Ovary (tissue), 9 donors: ENCODE data around the gene ABCF1. TPM values are rescaled to one million over a fixed set of nuclear protein-coding genes. Genes with fewer than 3 reads are reported as not detected.

ENCODE experiments used
- DNase-seq, 5 donors: peaks; one replicate each; pipeline ENCODE4 v3.0.0-alpha.2; 2019 to 2020
- H3K27ac ChIP-seq, 2 donors: fragments of 200-600 bp; one replicate each; pipeline versions ENCODE4 v1.5.1 to v1.8.0; 2019 to 2022
- H3K27me3 ChIP-seq: fragments of 200-600 bp; one replicate; pipeline ENCODE4 v1.8.0; 2022
- H3K36me3 ChIP-seq: fragments of 200-600 bp; sonication (generic); one replicate; pipeline ENCODE4 v1.5.1; 2019
- H3K4me1 ChIP-seq: one replicate; pipeline ENCODE4 v1.8.1; 2013; ENCODE audit warnings: mild to moderate bottlenecking, moderate library complexity; ENCODE audit not compliant: insufficient read depth
- H3K4me3 ChIP-seq: fragments of 200-600 bp; sonication (generic); one replicate; pipeline ENCODE4 v1.5.1; 2017
- H3K9me3 ChIP-seq, 2 donors: fragments of 200-600 bp in 1 of 2; sonication (generic) in 1 of 2; one replicate each; pipeline versions ENCODE4 v1.5.1 to v1.8.1; 2013 to 2019; ENCODE audit warnings: mild to moderate bottlenecking in 1 of 2, moderate library complexity in 1 of 2
- CTCF ChIP-seq, 3 donors: fragments of 450-650 bp in 2 of 3; fragments of 200-600 bp in 1 of 3; IDR thresholded peaks; one replicate each; pipeline versions ENCODE4 v1.5.1 to v1.8.0; 2016 to 2022; ENCODE audit warnings: antibody characterized with exemption in 3 of 3, mild to moderate bottlenecking in 1 of 3
- EP300 ChIP-seq: sonication (generic); formaldehyde crosslinking; IDR thresholded peaks from one replicate; pipeline ENCODE4 v1.6.1; 2017; ENCODE audit warnings: antibody characterized with exemption
- POLR2A ChIP-seq: fragments of 450-650 bp; IDR thresholded peaks from one replicate; pipeline ENCODE4 v1.6.1; 2017; ENCODE audit warnings: antibody characterized with exemption, mild to moderate bottlenecking, moderate library complexity
- WGBS, 3 donors: extraction: QIAGEN DNeasy Blood & Tissue Kit in 1 of 3; methylation state at CpG; one replicate each; pipeline versions ENCODE4 v1.1.5 to v1.1.7; 2013 to 2017; 5-methylcytosine and 5-hydroxymethylcytosine counted together
- intact Hi-C, 4 donors: fragments of 100-400 bp; cut with DNase I; formaldehyde crosslinking; loops; one replicate each; pipeline versions ENCODE4 v1.11.0 to v1.15.1; 2022 to 2023
- polyA plus RNA-seq, 2 donors: library from polyadenylated mRNA; stranded (reverse); fragments of 200-250 nt in 1 of 2; fragments of 350-450 nt in 1 of 2; fragmentation: Illumina TruSeq in 1 of 2; extraction: RNeasy Lipid Tissue Mini Kit (QIAGEN cat#74804) in 1 of 2; gene quantifications; one replicate each; pipeline ENCODE4 v1.2.3, GENCODE V29; 2013 to 2014
- total RNA-seq, 7 donors: library from RNA; depleted of rRNA in 2 of 7; stranded (reverse); fragments of >200 nt in 2 of 7; fragmentation: NEBNext Ultra II Directional in 3 of 7; extraction: Animal tissue kit (Norgen Biotek cat#: 25700) in 3 of 7; gene quantifications; one replicate each; pipeline versions ENCODE4 v1.1.0 to v1.2.4, GENCODE V29; 2016 to 2023
- donor health status: DM: no; HTN: no; CAD: no; lungs with moderate emphysema.
- donor health status: DM: no; HTN: no; CAD: no.
- donor health status: Bipolar disorder and iron deficiency.
- donor health status: DM: yes; HTN: yes; CAD: no.
- donor health status: DM: no; HTN: no; CAD: no.
- donor health status: DM: yes; HTN: yes; CAD: no.

Gene ABCF1
- total and polyA plus RNA-seq, 9 donors = 16.3 to 60.6 (median 36.0) TPM

- no peaks in the 10 kb centered on the region for H3K36me3 ChIP-seq
- DNase-seq = no peak
- H3K9me3 ChIP-seq = no peaks in the 10 kb centered on the region
- intact Hi-C loops = loop anchor here in 3 of 4 donors (5.0 to 10.0 kb wide), 2 partner anchors 49 to 51 kb away; partner anchors contain the start of gene HLA-E (in 1 of the 3)
- 71 to 82% (median 77%) methylated on average over 15 of the region's 15 CpGs for WGBS, 3 donors
- no peaks in the 10 kb centered on the region for H3K27me3 ChIP-seq
- TF ChIP-seq EP300 = no peak
- TF ChIP-seq POLR2A = no peak
- TF ChIP-seq CTCF (IDR thresholded peaks at IDR 0.05) = no peak
- no peak overlapping the region for H3K4me3 ChIP-seq
- no peak overlapping the region for H3K27ac ChIP-seq
- no peaks in the 10 kb centered on the region for H3K4me1 ChIP-seq
These were observed 37.6 kb upstream of the ABCF1 start for GRCh38 chr6:30533460-30534294.

- H3K36me3 ChIP-seq = no peaks in the 10 kb centered on the region
- TF ChIP-seq CTCF (IDR thresholded peaks at IDR 0.05) (no peak), EP300 (no peak), POLR2A (no peak)
- H3K27ac ChIP-seq = no peak overlapping the region
- intact Hi-C loops = loop anchor here in 1 of 4 donors (10.0 kb wide), 1 partner anchor 53 kb away; the partner anchor contains the start of gene HLA-E
- no peaks in the 10 kb centered on the region for H3K4me1 ChIP-seq
- H3K4me3 ChIP-seq = no peak overlapping the region
- no peak for DNase-seq
- WGBS, 3 donors = 78 to 81% (median 81%) methylated on average over 3 of the region's 3 CpGs
- H3K27me3 ChIP-seq = no peaks in the 10 kb centered on the region
- H3K9me3 ChIP-seq = no peaks in the 10 kb centered on the region
These were observed 33.3 kb upstream of the ABCF1 start for GRCh38 chr6:30537931-30538330.

- Histone ChIP-seq H3K4me1 (no peaks in the 10 kb centered on the region), H3K4me3 (peak overlapping the region; percentile 17), H3K9me3 (no peaks in the 10 kb centered on the region), H3K27ac (no peak overlapping the region), H3K27me3 (no peaks in the 10 kb centered on the region), H3K36me3 (no peaks in the 10 kb centered on the region)
- no peak for TF ChIP-seq POLR2A
- peak; percentile 79 to 86 (median 82) for TF ChIP-seq CTCF (IDR thresholded peaks at IDR 0.05)
- peak; percentile 56 to 80 (median 78) for DNase-seq
- 8 to 15% (median 13%) methylated on average over 23 of the region's 23 CpGs for WGBS, 3 donors
- intact Hi-C loops = loop anchor here (5.0 to 10.0 kb wide), 4 partner anchors 54 to 543 kb away; partner anchors contain the start of genes DHX16 (in 1 of the 4) and HLA-E (in 1 of the 4)
These were observed 29.5 kb upstream of the ABCF1 start for GRCh38 chr6:30541515-30542403.

GRCh38 chr6:30542404-30542725 lies 28.9 kb upstream of the ABCF1 start:
- no peaks in the 10 kb centered on the region for H3K27me3 ChIP-seq
- DNase-seq = no peak
- no peak overlapping the region for H3K4me3 ChIP-seq
- no peak overlapping the region for H3K27ac ChIP-seq
- no peaks in the 10 kb centered on the region for H3K4me1 ChIP-seq
- H3K9me3 ChIP-seq = no peaks in the 10 kb centered on the region
- WGBS, 3 donors = 23 to 33% (median 32%) methylated on average over 4 of the region's 4 CpGs
- H3K36me3 ChIP-seq = no peaks in the 10 kb centered on the region
- intact Hi-C loops = loop anchor here (5.0 to 10.0 kb wide), 4 partner anchors 55 to 542 kb away; partner anchors contain the start of genes DHX16 (in 1 of the 4) and HLA-E (in 1 of the 4)
- TF ChIP-seq CTCF (IDR thresholded peaks at IDR 0.05) (no peak), EP300 (no peak), POLR2A (no peak)
